SU-DHL-6 (cell line): Measurements from ENCODE around the gene EVL.

Experiments used
- H2AFZ ChIP-seq: fragments of 200-600 bp; sonication (generic); 2 replicates; pipeline ENCODE4 v1.6.1; 2014; ENCODE audit warnings: low read depth, mild to moderate bottlenecking, moderate library complexity, mixed read lengths, antibody characterized with exemption, low read length; ENCODE audit not compliant: severe bottlenecking
- H3F3A ChIP-seq: fragments of 200-600 bp; shearing (Covaris generic); 2 replicates; pipeline ENCODE4 v1.6.0; 2016; ENCODE audit warnings: antibody characterized with exemption, mild to moderate bottlenecking; ENCODE audit not compliant: insufficient read depth
- H3K27ac ChIP-seq: fragments of 200-600 bp; sonication (generic); 2 replicates; pipeline ENCODE4 v1.5.1; 2016; ENCODE audit warnings: low read depth, mild to moderate bottlenecking, low read length, moderate library complexity, mixed read lengths
- H3K27me3 ChIP-seq: fragments of 200-600 bp; sonication (generic), shearing (Covaris generic); 2 replicates; pipeline ENCODE4 v1.6.0; 2014; ENCODE audit warnings: mild to moderate bottlenecking, low read length
- H3K36me3 ChIP-seq: fragments of 200-600 bp; sonication (generic); 2 replicates; pipeline ENCODE4 v1.6.1; 2014; ENCODE audit warnings: mild to moderate bottlenecking, low read length, mixed read lengths
- H3K4me2 ChIP-seq: fragments of 300-600, 200-600 bp; shearing (Covaris generic), sonication (generic); 2 replicates; pipeline ENCODE4 v1.6.0; 2014; ENCODE audit warnings: low read length, low read depth, mild to moderate bottlenecking; ENCODE audit not compliant: poor library complexity, severe bottlenecking
- H3K4me3 ChIP-seq: fragments of 200-600 bp; sonication (generic); 2 replicates; pipeline ENCODE4 v1.5.1; 2014; ENCODE audit warnings: antibody characterized with exemption, low read length, mild to moderate bottlenecking, mixed read lengths; ENCODE audit not compliant: insufficient read depth, poor library complexity, severe bottlenecking
- H3K79me2 ChIP-seq: fragments of 200-600 bp; sonication (generic); 2 replicates; pipeline ENCODE4 v1.6.1; 2014; ENCODE audit warnings: mild to moderate bottlenecking, low read length, moderate library complexity; ENCODE audit not compliant: insufficient read depth
- H3K9ac ChIP-seq: fragments of 200-600 bp; sonication (generic); 2 replicates; pipeline ENCODE4 v1.7.0; 2014; ENCODE audit warnings: mild to moderate bottlenecking, low read length
- H3K9me2 ChIP-seq: fragments of 200-600 bp; sonication (generic); replicated peaks from 2 replicates; pipeline ENCODE4 v1.6.1; 2014; ENCODE audit warnings: low read length; ENCODE audit not compliant: insufficient read depth
- H3K9me3 ChIP-seq: fragments of 200-600 bp; sonication (generic); 2 replicates; pipeline ENCODE4 v1.6.1; 2014; ENCODE audit warnings: low read length, mixed read lengths; ENCODE audit not compliant: insufficient read depth
- H4K20me1 ChIP-seq: fragments of 200-600 bp; sonication (generic); 2 replicates; pipeline ENCODE4 v1.6.1; 2014; ENCODE audit warnings: low read depth, mild to moderate bottlenecking, antibody characterized with exemption, low read length, moderate library complexity, mixed read lengths
- CTCF ChIP-seq: fragments of 200-600 bp; sonication (generic); IDR thresholded peaks from one replicate; pipeline ENCODE4 v1.5.1; 2017; ENCODE audit warnings: antibody characterized with exemption, mild to moderate bottlenecking, low read length, moderate library complexity; ENCODE audit not compliant: insufficient read depth, poor library complexity, severe bottlenecking
- EZH2phosphoT487 ChIP-seq: fragments of 200-600 bp; sonication (generic), shearing (Covaris generic); conservative IDR thresholded peaks from 2 replicates; pipeline ENCODE4 v1.6.1; 2018; ENCODE audit warnings: mild to moderate bottlenecking, antibody characterized with exemption, low read length, moderate library complexity, mixed read lengths

Gene EVL

GRCh38 chr14:100075681-100076080 is 10.5 kb downstream of the EVL start:
- Histone ChIP-seq H3K79me2 (peaks cover 87% of the 10 kb centered on the region), H2AFZ (no peak overlapping the region), H3K27me3 (no peaks in the 10 kb centered on the region), H3K9me3 (no peaks in the 10 kb centered on the region), H3K36me3 (peaks cover 3% of the 10 kb centered on the region; the same call in 1 of the 2 replicates), H3K4me3 (no peak overlapping the region), H3K9ac (no peak overlapping the region), H3K4me2 (no peak overlapping the region), H4K20me1 (no peaks in the 10 kb centered on the region), H3F3A (peaks cover 13% of the 10 kb centered on the region), H3K9me2 (no peaks in the 10 kb centered on the region), H3K27ac (no peak overlapping the region)
- no peak for TF ChIP-seq EZH2phosphoT487
- no peak for TF ChIP-seq CTCF

DNA sequence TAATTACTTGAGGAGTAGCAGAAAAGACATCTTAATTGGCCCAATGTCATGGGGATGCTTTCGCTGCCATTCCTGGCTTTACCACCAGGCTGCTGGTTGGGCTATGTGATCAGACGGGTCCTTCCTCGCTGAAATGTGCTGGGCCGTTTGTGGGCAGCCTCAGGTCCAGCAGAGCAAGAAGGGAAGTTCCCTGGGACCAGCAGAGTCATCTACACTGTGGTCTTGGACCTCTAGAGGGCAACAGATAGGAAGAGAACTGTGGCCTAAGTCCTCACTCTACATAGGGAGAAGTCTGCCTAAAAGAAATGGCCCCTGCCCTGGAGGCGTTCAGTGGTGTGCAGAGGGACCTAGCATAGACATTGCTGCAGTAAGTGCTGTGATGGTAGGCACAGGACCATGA is 10.9 kb downstream of the EVL start:
- Histone ChIP-seq H2AFZ (no peak overlapping the region), H3K79me2 (peaks cover 86% of the 10 kb centered on the region)

GRCh38 chr14:100076606-100077005 is 11.4 kb downstream of the EVL start:
- H3K4me3 ChIP-seq: no peak overlapping the region
- H2AFZ ChIP-seq: no peak overlapping the region
- H3K27me3 ChIP-seq: no peaks in the 10 kb centered on the region
- TF ChIP-seq CTCF: no peak
- no peak for TF ChIP-seq EZH2phosphoT487
- no peaks in the 10 kb centered on the region for H4K20me1 ChIP-seq
- no peak overlapping the region for H3K27ac ChIP-seq
- H3K9me3 ChIP-seq: no peaks in the 10 kb centered on the region
- H3K4me2 ChIP-seq: no peak overlapping the region
- no peaks in the 10 kb centered on the region for H3K9me2 ChIP-seq
- peaks cover 4% of the 10 kb centered on the region for H3F3A ChIP-seq
- peaks cover 86% of the 10 kb centered on the region for H3K79me2 ChIP-seq
- no peak overlapping the region for H3K9ac ChIP-seq
- H3K36me3 ChIP-seq: peaks cover 3% of the 10 kb centered on the region; the same call in 1 of the 2 replicates

More for the DNA sequence above, 10.9 kb downstream of the EVL start:
- no peak overlapping the region for H3K4me3 ChIP-seq
- peaks cover 3% of the 10 kb centered on the region; the same call in 1 of the 2 replicates for H3K36me3 ChIP-seq
- H3K9me3 ChIP-seq: no peaks in the 10 kb centered on the region
- no peaks in the 10 kb centered on the region for H3K27me3 ChIP-seq
- no peak overlapping the region for H3K4me2 ChIP-seq
- no peaks in the 10 kb centered on the region for H3K9me2 ChIP-seq
- TF ChIP-seq EZH2phosphoT487 (no peak), CTCF (no peak)
- H3K9ac ChIP-seq: no peak overlapping the region
- peaks cover 9% of the 10 kb centered on the region for H3F3A ChIP-seq
- no peaks in the 10 kb centered on the region for H4K20me1 ChIP-seq
- no peak overlapping the region for H3K27ac ChIP-seq
